Left cardiac atrium (tissue), 4 donors: ENCODE data around the gene PSG7. TPM values are rescaled to one million over a fixed set of nuclear protein-coding genes. Genes with fewer than 3 reads are reported as not detected.
"Not testable (repeated sequence)": the region's sequence is repeated elsewhere in the genome, so short reads cannot be mapped to it uniquely, and the experiment has no call there.

ENCODE experiments used
- ATAC-seq, 2 donors: fragments of 200-7000 bp; cut with Tn5 transposase; one replicate each; pipeline ENCODE4 v1.9.1; 2020; ENCODE audit warnings: mild to moderate bottlenecking in 2 of 2, moderate library complexity in 2 of 2
- DNase-seq: peaks from one replicate; pipeline ENCODE4 v3.0.0-alpha.2; 2020
- intact Hi-C, 2 donors: fragments of 100-400 bp; cut with DNase I; formaldehyde crosslinking; loops; one replicate each; pipeline versions ENCODE4 v1.14.1 to v1.15.1; 2022 to 2023
- total RNA-seq, 2 donors: library from RNA; stranded (reverse); fragmentation: NEBNext Ultra II Directional; extraction: Animal tissue kit (Norgen Biotek cat#: 25700); gene quantifications; one replicate each; pipeline ENCODE4 v1.2.1, GENCODE V29; 2021
- donor health status: DM: no; HTN: yes; CAD: no.
- donor health status: DM: no; HTN: yes; CAD: no; lungs with severe emphysema.
- donor health status: DM: yes; HTN: yes; CAD: no.
- donor health status: Dilated cardiomyopathy.

PSG7 gene
- total RNA-seq, 2 donors from 2014 or later: not detected

- DNase-seq, ATAC-seq, intact Hi-C loops: not testable (repeated sequence)
Measured at GRCh38 chr19:42918377-42919069, 18.5 kb downstream of the PSG7 start.

- DNase-seq, intact Hi-C loops, ATAC-seq: not testable (repeated sequence)
Measured at GRCh38 chr19:42917634-42918033, 19.4 kb downstream of the PSG7 start, which contains the start of gene PSG6. PSG6 (minus strand) TSS chr19:42917894; CDS start chr19:42917792, 102 bp downstream.

DNA sequence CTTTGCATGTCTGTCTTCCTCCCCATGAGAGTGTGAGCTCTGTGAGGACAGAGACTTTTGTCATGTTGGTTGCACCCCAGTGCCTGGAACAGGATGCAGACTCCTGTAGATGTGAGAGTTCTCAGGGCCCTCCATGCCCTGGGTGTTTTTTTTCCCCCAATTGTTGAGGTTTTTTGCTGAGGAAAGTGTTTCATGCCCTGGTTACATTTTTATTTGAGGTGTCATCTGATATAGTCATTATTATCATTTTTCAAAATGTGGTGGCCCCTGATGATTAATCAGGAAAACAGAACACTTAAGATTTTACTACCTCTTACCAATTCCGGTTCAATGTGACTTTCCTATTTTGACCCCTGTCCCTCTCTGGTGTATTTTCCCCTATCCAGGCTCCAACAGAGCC, 20.1 kb downstream of the PSG7 start:
- DNase-seq, ATAC-seq, intact Hi-C loops: not testable (repeated sequence)

- ATAC-seq, DNase-seq, intact Hi-C loops: not testable (repeated sequence)
Measured at GRCh38 chr19:42913516-42913915, 23.5 kb downstream of the PSG7 start.

DNA sequence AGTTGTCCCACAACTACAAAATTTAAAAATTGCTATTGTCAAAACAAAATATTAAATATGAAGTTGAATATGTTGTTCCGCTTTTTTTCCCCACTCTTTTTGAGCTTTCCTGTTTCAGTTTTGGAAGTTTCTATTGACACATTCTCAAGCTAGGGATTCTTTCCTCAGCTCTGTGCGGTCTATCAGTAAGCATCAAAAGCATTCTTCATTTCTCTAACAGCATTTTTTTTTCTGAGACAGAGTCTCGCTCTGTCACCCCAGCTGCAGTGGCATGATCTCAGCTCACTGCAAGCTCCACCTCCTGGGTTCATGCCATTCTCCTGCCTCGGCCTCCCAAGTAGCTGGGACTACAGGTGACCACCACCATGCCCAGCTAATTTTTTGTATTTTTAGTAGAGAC, 24.1 kb downstream of the PSG7 start:
- DNase-seq, intact Hi-C loops, ATAC-seq: not testable (repeated sequence)

- ATAC-seq, intact Hi-C loops, DNase-seq: not testable (repeated sequence)
Measured at GRCh38 chr19:42911731-42912130, 25.3 kb downstream of the PSG7 start.

DNA sequence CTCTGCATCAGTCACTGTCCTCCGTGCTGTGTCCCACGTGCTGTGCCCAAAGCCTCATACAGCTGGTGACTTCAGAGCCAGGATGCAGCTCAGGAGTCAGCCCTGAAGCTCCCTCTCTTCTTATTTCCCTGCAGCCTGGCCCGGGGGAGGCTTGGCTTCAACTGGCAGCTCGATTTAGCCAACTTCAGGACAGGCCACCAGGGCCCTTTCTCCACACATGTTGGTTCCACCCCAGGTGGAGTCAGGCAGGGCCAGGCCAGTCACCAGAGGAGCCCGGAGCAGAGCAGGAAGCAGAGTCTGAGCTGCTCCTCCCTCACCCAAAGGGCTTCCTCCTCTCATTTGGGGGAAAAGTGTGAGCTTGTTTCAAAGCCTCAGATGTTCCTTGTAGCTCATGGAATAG, 30.8 kb downstream of the PSG7 start:
- intact Hi-C loops, DNase-seq, ATAC-seq: not testable (repeated sequence)

- intact Hi-C loops, ATAC-seq, DNase-seq: not testable (repeated sequence)
Measured at GRCh38 chr19:42900561-42900960, 36.4 kb downstream of the PSG7 start.

DNA sequence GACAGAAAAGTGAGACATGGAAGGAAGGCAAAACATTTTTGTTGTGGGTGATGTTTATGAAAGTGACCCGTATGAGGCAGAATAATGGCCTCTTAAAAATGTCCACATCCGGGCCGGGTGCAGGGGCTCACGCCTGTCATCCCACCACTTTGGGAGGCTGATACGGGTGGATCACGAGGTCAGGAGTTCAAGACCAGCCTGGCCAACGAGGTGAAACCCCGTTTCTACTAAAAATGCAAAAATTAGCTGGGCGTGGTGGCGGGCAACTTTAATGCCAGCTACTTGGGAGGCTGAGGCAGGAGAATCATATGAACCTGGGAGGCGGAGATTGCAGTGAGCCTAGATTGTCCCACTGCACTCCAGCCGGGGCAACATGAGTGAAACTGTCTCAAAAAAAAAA, 37.3 kb downstream of the PSG7 start:
- intact Hi-C loops, ATAC-seq, DNase-seq: not testable (repeated sequence)

DNA sequence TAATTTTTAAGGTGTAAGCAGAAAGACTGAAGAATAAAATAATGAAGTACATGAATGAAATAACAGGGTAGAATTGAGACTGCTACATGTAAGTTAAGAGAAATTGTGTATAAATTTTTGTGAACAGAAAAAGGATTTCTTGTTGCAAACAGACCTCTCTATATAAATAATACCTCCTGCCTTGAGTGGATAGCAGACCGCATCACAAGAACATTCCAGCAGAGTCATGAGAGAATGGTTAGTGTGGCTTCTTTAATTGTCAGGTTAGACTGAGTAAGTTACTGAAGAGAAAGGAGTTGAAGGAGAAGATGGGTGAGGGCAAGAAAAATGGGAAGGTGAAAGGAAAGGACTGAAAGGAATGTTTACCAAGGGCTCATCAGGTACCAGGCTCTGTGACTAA, 37.9 kb downstream of the PSG7 start:
- not testable (repeated sequence) for ATAC-seq

DNA sequence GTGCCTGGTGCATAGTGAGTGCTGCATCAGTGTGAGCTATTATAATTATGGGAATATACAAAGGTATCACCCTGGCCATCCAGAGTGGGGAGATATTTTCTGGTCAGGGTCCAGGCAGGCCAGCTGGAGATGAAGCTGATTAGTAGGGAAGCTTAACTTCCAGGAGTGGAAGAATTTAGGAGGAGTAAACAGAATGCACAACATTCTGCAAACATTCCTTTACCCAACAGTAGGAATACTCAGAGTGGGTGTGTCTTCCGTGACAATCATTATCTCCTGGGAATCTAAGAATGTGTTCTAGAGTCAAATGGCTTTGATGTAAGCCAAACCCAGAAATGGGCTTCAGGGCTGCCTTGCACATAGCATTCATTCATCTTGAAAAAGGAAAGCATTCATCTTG, 38.4 kb downstream of the PSG7 start:
- intact Hi-C loops, DNase-seq, ATAC-seq: not testable (repeated sequence)

More for the DNA sequence above, 37.9 kb downstream of the PSG7 start:
- DNase-seq, intact Hi-C loops: not testable (repeated sequence)

- ATAC-seq, DNase-seq, intact Hi-C loops: not testable (repeated sequence)
Measured at GRCh38 chr19:42897729-42898128, 39.3 kb downstream of the PSG7 start.

- intact Hi-C loops, DNase-seq, ATAC-seq: not testable (repeated sequence)
Measured at GRCh38 chr19:42890446-42890845, 46.6 kb downstream of the PSG7 start.

GRCh38 chr19:42887876-42888445, 49.0 kb downstream of the PSG7 start:
- DNase-seq, intact Hi-C loops, ATAC-seq: not testable (repeated sequence)

- ATAC-seq, intact Hi-C loops, DNase-seq: not testable (repeated sequence)
Measured at GRCh38 chr19:42882730-42883129, 54.3 kb downstream of the PSG7 start.

GRCh38 chr19:42882010-42882409, 55.0 kb downstream of the PSG7 start:
- ATAC-seq, intact Hi-C loops, DNase-seq: not testable (repeated sequence)

DNA sequence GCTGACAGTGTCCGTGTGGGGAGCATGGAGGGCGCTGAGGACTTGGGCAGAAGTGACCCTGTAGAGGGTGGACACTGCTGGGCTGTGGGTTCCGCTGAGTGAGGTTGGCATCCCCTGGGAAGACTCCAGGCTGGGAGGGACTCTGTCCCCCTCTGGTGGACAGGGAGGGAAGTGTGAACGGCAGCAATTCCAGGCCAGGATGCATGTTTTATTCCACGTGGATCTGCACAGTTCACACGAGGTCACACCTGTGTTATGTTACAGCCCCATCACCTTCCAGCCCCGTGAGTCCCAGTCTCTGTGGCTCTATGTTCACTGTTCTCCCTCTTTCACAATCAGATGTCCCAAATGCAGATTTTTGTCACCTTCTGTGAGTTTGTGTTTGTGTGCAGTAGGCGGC, 55.7 kb downstream of the PSG7 start:
- DNase-seq, intact Hi-C loops, ATAC-seq: not testable (repeated sequence)

- ATAC-seq, DNase-seq, intact Hi-C loops: not testable (repeated sequence)
Measured at GRCh38 chr19:42880621-42881020, 56.4 kb downstream of the PSG7 start.

GRCh38 chr19:42879613-42880012, 57.4 kb downstream of the PSG7 start, which contains the start of gene PSG1:
PSG1 (minus strand) TSS chr19:42879713; CDS start chr19:42879581, 132 bp downstream.
- intact Hi-C loops: no loop called here
- DNase-seq (no peak), ATAC-seq (no peak)

DNA sequence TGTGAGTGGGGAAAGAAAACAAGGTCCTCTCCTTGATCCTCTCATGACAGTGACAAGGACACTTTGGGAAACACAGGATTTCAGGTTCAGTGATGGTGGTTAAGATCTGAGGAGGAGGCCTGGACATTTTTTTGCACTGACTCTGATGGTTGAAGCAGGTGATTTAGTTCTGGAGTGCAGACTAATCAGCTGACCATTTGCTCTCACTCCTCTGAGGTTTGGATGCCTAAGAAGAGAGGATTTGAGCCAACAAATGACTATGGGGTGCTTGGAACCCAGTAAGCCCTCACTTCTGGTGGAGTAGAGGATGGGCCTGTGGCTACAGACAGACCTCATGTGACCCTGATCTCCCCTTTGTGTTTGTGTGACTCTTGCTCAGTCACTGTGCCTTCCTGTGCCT, 60.4 kb downstream of the PSG7 start:
- intact Hi-C loops, DNase-seq, ATAC-seq: not testable (repeated sequence)
